Left forelimb (tissue), 1 donor: ENCODE measurements around the gene CD2AP.
"Not testable (repeated sequence)": the region's sequence is repeated elsewhere in the genome, so short reads cannot be mapped to it uniquely, and the experiment has no call there.

Experiments used
- DNase-seq: peaks from one replicate; pipeline ENCODE4 v3.0.0-alpha.2; 2018; ENCODE audit warnings: low spot score

Gene CD2AP, protein sequence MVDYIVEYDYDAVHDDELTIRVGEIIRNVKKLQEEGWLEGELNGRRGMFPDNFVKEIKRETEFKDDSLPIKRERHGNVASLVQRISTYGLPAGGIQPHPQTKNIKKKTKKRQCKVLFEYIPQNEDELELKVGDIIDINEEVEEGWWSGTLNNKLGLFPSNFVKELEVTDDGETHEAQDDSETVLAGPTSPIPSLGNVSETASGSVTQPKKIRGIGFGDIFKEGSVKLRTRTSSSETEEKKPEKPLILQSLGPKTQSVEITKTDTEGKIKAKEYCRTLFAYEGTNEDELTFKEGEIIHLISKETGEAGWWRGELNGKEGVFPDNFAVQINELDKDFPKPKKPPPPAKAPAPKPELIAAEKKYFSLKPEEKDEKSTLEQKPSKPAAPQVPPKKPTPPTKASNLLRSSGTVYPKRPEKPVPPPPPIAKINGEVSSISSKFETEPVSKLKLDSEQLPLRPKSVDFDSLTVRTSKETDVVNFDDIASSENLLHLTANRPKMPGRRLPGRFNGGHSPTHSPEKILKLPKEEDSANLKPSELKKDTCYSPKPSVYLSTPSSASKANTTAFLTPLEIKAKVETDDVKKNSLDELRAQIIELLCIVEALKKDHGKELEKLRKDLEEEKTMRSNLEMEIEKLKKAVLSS

GRCh38 chr6:47477497-47478232 lies at the start of gene CD2AP:
TSS of gene CD2AP (plus strand) at chr6:47477789. CDS start at chr6:47478245, 456 bp downstream.
- DNase-seq, result peak; percentile 93

GRCh38 chr6:47428288-47428687 lies 49.3 kb upstream of the CD2AP start:
- DNase-seq, result no peak

DNA sequence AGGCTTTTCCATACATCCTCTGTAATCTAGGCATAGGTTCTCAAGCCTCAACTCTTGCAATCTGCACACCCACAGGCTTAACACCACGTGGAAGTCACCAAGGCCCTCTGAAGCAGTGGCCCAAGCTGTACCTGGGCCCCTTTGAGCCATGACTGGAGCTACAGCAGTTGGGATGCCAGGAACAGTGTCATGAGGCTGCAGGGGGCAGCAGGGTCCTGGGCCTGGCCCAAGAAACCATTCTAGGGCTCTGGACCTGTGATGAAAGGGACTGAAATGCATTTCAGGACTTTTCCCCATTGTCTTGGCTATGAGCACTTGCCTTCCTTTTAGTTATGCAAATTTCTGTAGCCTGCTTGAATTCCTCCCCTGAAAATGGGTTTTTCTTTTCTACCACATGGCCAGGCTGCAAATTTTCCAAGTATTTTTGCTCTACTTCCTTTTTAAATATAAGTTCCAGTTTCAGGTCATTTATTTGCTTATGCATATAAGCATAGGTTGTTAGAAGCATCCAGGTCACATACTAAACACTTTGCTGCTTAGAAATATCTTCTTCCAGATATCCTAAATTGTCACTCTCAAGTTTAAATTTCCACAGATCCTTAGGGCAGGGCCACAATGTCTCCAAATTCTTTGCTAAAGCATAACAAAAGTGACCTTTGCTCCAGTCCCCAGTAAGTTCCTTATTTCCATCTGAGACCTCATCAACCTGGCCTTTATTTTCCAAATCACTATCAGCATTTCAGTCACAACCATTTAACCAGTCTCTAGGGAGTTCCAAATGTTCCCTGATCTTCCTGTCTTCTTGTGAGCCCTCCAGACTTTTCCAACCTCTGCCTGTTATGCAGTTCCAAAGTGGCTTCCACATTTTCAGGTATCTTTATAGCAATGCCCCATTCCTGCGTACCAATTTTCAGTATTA lies 48.6 kb upstream of the CD2AP start:
- DNase-seq, result no peak

- no peak for DNase-seq
Measured at GRCh38 chr6:47434372-47435253, 43.0 kb upstream of the CD2AP start.

DNA sequence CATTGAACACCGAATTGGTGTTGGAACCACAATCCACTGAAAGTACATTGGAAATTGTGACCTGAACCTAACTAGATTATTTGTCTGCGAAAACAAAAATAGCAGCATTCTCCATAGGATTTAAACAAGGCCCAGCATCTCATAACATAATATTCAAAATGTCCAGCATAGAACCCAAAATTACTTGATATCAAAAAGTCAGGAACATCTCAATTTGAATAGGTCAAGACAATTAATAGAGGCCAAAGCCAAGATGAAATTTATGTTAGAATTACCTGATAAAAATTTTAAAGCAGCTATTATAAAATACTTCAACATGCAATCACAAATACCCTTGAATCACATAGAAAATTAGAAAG lies 42.4 kb upstream of the CD2AP start:
- no peak for DNase-seq

DNA sequence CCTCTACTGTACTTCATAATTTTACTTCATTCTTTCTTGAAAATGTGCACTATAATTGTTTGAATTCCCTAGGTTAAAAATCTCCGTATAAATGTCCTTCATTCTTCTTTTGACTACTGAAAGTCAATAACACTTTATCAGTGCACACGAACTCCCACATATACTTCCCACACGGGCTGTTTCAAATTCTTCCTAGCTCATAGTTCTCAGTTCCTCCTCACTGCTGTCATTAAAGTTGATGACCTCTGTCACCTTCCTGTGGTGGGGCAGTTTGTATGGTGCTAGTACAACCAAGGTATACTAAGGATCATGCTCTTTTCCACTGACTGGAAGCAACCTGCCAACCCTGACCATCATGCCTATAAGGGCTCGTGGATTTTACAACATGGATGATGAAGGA lies 40.0 kb upstream of the CD2AP start:
- DNase-seq, result no peak

DNA sequence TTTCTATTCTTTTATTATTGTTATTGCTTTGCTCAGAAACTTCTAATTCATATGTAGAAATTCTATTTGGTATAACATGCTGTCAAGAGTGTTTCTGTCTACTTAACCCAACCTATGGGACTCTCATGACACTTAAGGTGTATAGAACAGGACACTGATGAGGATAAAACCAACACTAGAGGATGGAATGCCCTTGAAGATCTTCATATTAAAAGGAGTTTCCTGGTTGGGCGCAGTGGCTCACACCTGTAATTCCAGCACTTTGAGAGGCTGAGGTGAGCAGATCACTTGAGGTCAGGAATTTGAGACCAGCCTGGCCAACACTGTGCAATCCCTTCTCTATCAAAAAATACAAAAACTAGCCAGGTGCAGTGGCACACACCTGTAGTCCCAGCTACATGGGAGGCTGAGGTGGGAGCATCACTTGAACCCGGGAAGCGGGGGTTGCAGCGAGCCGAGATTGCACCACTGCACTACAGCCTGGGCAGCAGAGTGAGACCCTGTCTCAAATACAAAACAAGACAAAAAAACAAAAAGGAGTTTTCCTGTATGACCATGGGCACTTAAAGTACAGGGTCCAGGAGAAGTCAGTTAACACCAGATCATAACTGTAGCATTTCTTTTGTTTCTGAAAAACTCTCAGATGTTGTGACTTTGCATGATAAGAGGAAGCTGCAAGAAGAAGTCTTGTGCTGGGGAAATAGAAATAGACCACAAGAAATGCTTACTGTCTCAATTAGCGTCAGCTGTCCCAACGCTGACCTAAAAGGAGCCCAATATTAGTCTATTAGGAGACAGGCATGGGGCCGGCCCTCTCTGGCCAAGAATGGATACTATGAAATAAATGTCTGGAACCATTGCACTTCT lies 38.9 kb upstream of the CD2AP start:
- no peak for DNase-seq

- DNase-seq, result no peak
Measured at GRCh38 chr6:47439348-47439668, 38.3 kb upstream of the CD2AP start.

- DNase-seq, result no peak
Measured at GRCh38 chr6:47440719-47441118, 36.9 kb upstream of the CD2AP start.

- DNase-seq, result not testable (repeated sequence)
Measured at GRCh38 chr6:47444964-47445363, 32.6 kb upstream of the CD2AP start.

DNA sequence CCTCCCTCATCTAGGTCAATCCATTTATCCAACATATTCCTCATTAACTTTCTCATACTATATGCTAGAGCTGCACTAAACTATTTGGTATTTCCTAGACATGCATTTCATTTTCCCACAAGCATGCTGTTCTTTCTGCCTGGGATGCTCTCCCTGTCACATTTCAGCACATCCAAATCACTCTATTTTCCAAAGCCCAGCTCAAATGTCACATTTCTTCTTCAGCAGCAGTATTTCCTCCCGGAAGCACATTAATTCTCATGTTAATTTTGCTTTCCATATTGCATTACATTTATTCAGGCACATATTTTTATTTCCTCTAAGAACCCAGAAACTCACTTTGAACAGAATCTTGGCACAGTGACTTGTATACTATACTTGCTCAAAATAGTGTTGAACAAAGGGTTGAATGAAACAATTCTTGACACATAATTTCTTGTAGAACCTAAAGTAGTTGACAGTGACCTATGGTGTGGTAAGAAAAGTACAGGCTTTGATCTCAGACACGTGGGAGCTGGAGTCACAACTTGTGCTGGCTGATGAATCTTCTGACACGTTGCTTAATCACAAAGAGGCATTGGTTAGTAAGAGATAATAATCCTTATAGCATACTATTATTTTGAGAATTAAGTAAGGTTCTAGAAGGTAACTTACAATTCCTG lies 30.8 kb upstream of the CD2AP start:
- DNase-seq, result no peak

DNA sequence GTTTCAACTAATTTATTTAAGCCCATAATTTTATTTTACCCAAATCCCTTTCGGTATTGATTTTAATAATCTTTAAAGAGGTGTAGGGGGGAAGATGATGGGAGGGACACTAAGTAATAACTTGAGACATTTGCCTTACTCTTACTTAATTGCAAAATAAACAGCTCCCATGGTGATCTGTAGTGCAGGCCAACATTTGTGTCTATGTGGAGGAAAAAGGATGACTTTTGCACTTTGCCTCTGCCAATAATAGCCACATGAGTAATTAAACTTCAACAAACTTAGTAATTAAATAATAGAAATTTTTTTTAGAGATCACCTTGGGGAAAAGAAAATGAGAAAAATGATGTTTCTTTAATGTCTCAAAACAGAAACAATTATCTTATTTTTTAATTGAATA lies 29.9 kb upstream of the CD2AP start:
- no peak for DNase-seq

DNA sequence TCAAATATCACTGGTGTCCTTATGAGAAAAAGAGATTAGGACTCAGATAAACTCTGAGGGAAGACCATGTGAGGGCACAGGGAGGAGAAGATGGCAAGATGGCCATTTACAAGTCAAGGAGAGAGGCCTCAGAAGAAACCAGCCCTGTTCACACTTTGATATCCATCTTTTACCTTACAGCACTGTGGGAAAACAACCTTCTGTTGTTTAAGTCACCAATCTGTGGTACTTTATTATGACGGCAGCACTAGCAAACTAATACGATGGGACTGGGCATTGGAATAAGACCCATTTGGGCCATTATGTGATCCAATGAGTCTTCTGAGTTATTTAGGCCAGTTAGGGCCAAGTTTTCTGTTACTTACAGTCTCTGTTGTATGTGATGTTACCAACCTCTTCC lies 26.4 kb upstream of the CD2AP start:
- no peak for DNase-seq

- no peak for DNase-seq
Measured at GRCh38 chr6:47452899-47453298, 24.7 kb upstream of the CD2AP start.

DNA sequence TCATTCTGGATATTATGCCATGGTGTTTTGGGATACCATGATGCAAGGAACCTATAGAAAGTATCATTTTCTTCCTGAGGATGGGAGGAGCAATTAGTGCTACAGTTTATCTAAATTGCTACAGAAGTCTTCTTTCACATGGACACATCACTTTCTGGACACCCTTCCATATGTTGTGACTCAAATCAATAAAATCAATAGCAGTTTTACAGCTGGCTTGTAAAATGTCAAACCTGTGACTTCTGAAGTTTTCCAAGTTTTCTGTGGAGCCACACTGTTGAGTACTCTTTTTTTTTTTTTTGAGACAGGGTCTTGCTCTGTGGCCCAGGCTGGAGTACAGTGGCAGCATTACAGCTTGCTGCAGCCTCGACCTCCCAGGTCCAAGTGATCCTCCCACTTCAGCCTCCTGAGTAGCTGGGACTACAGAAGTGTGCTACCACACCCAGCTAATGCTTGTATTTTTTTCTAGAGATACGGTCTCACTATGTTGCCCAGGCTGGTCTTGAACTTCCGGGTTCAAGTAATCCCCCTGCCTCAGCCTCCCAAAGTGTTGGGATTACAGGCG lies 24.1 kb upstream of the CD2AP start:
- no peak for DNase-seq

DNA sequence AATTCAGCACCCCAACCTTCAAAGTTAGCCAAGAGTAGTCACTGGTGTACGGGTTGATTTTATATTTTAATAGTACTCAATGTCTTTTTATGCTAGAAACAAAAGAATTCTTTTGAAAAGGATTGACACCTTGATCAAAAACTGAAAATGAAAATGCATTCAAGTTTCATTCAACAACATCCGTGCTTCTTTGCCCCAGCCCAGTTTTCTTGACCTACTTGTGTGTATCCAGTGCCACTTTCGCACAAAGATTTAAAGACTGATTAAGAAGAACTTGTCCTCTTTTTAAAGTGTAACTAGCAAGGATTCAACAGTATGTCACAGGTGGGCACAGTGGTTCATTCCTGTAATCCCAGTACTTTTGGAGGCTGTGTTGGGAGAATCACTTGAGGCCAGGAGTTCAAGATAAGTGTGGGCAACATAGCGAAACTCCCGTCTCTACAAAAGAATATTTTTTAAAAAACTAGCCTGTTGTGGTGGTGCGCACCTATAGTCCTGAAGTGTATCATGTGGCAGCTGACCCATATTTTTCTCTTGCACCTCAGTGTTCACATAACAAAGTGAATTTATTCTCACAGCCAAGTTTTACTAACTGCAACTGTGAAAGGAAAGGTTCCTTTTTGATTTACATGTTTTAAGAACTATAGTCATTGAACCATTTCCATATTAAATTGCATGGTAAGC lies 22.7 kb upstream of the CD2AP start:
- DNase-seq, result no peak

DNA sequence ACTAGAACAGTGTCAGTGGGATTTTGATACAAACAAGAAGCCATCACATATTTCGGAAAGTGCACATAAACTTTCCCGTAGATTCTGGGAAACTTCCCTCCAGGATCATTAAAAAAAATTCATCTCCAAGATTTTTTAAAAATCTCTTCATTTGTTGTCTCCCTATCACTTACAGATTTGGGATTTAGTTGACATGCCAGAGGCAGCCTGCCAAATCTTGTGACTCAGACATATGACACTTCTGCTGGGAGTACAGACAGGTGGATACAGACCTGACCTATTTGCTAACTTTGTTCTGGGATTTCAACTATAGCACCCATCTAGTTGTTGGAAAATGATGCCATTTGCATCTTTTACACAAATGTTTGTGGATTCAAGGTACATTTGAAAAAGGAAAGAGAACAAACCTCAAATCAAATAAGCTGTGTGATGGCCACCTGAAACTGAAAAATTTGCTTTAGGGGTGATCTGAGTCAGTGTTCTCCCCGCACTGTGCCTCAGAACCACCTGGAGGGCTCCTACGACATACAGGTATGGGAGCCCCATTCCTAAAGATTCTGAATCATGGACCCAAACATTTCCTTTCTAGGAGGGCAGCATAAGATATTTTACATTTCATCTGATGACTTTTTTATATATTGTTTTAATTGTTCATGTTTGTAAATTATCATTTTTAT lies 21.9 kb upstream of the CD2AP start:
- no peak for DNase-seq

DNA sequence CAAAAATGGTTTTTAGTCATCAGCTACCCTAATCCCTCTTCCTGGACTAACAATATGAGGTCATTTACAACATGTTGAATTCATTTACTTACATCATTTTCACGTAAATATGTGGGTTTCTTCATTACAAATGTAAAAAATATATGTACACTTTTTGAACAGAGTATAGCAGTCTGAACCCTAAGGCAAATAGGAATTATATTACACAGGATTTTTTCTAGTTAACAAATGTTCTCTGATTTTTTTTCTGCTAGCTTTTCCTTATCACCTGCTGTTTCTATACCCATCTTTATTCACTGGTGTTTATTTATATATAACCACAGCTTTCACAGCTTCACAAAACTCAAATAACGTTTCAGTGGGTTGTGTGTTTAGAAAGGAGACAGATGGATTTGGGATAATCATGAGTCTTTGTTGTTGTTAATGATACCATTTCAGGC lies 21.0 kb upstream of the CD2AP start:
- DNase-seq, result no peak
